Measurements from ENCODE around the gene PCSK2.

The PCSK2 gene

GRCh38 chr20:17436664-17437063, 209.8 kb downstream of the PCSK2 start:
- Mint-ChIP-seq H3K36me3 (no peaks in the 10 kb centered on the region), H3K4me3 (no peak overlapping the region), H3K4me1 (peaks cover 5% of the 10 kb centered on the region), H3K9me3 (peaks cover 6% of the 10 kb centered on the region), H3K27ac (no peak overlapping the region), H3K27me3 (peaks cover 7% of the 10 kb centered on the region)

GRCh38 chr20:17437251-17437650, 210.4 kb downstream of the PCSK2 start:
- peaks cover 5% of the 10 kb centered on the region for H3K27me3 Mint-ChIP-seq
- H3K36me3 Mint-ChIP-seq, result no peaks in the 10 kb centered on the region
- H3K9me3 Mint-ChIP-seq, result peaks cover 8% of the 10 kb centered on the region
- no peak overlapping the region for H3K4me3 Mint-ChIP-seq
- no peak overlapping the region for H3K27ac Mint-ChIP-seq
- no peaks in the 10 kb centered on the region for H3K4me1 Mint-ChIP-seq

- Mint-ChIP-seq H3K36me3 (no peaks in the 10 kb centered on the region), H3K4me1 (no peaks in the 10 kb centered on the region), H3K27ac (no peak overlapping the region), H3K9me3 (peaks cover 8% of the 10 kb centered on the region), H3K27me3 (peaks cover 7% of the 10 kb centered on the region), H3K4me3 (no peak overlapping the region)
These were observed 211.7 kb downstream of the PCSK2 start for GRCh38 chr20:17438436-17439039.

GRCh38 chr20:17439616-17440296, 212.9 kb downstream of the PCSK2 start:
- Mint-ChIP-seq H3K36me3 (no peaks in the 10 kb centered on the region), H3K4me3 (no peak overlapping the region), H3K9me3 (peaks cover 8% of the 10 kb centered on the region), H3K27ac (no peak overlapping the region), H3K27me3 (peaks cover 7% of the 10 kb centered on the region), H3K4me1 (no peaks in the 10 kb centered on the region)

GRCh38 chr20:17441745-17442144, 214.9 kb downstream of the PCSK2 start:
- peaks cover 7% of the 10 kb centered on the region for H3K27me3 Mint-ChIP-seq
- no peaks in the 10 kb centered on the region for H3K4me1 Mint-ChIP-seq
- no peak overlapping the region for H3K4me3 Mint-ChIP-seq
- H3K9me3 Mint-ChIP-seq, result peaks cover 8% of the 10 kb centered on the region
- H3K27ac Mint-ChIP-seq, result no peak overlapping the region
- no peaks in the 10 kb centered on the region for H3K36me3 Mint-ChIP-seq

GRCh38 chr20:17442588-17442987, 215.7 kb downstream of the PCSK2 start:
- H3K36me3 Mint-ChIP-seq, result no peaks in the 10 kb centered on the region
- H3K4me3 Mint-ChIP-seq, result no peak overlapping the region
- H3K9me3 Mint-ChIP-seq, result peaks cover 8% of the 10 kb centered on the region
- no peaks in the 10 kb centered on the region for H3K4me1 Mint-ChIP-seq
- peaks cover 7% of the 10 kb centered on the region for H3K27me3 Mint-ChIP-seq
- H3K27ac Mint-ChIP-seq, result no peak overlapping the region

- no peaks in the 10 kb centered on the region for H3K36me3 Mint-ChIP-seq
- no peak overlapping the region for H3K4me3 Mint-ChIP-seq
- H3K27me3 Mint-ChIP-seq, result peaks cover 7% of the 10 kb centered on the region
These were observed 216.5 kb downstream of the PCSK2 start for GRCh38 chr20:17443131-17443858.

GRCh38 chr20:17444091-17444490, 217.3 kb downstream of the PCSK2 start:
- Mint-ChIP-seq H3K27me3 (peaks cover 7% of the 10 kb centered on the region), H3K4me1 (no peaks in the 10 kb centered on the region), H3K9me3 (peaks cover 8% of the 10 kb centered on the region), H3K36me3 (no peaks in the 10 kb centered on the region), H3K4me3 (no peak overlapping the region), H3K27ac (no peak overlapping the region)

More at GRCh38 chr20:17443131-17443858, 216.5 kb downstream of the PCSK2 start:
- Mint-ChIP-seq H3K27ac (no peak overlapping the region), H3K4me1 (no peaks in the 10 kb centered on the region), H3K9me3 (peaks cover 8% of the 10 kb centered on the region)

- H3K4me3 Mint-ChIP-seq, result no peak overlapping the region
- H3K27me3 Mint-ChIP-seq, result peaks cover 8% of the 10 kb centered on the region
- no peaks in the 10 kb centered on the region for H3K4me1 Mint-ChIP-seq
- H3K9me3 Mint-ChIP-seq, result peaks cover 8% of the 10 kb centered on the region
- H3K36me3 Mint-ChIP-seq, result no peaks in the 10 kb centered on the region
- no peak overlapping the region for H3K27ac Mint-ChIP-seq
These were observed 218.7 kb downstream of the PCSK2 start for GRCh38 chr20:17445543-17445942.

GRCh38 chr20:17446171-17446570, 219.3 kb downstream of the PCSK2 start:
- H3K4me3 Mint-ChIP-seq, result no peak overlapping the region
- H3K36me3 Mint-ChIP-seq, result no peaks in the 10 kb centered on the region
- peaks cover 8% of the 10 kb centered on the region for H3K27me3 Mint-ChIP-seq
- H3K9me3 Mint-ChIP-seq, result peaks cover 7% of the 10 kb centered on the region
- no peaks in the 10 kb centered on the region for H3K4me1 Mint-ChIP-seq
- H3K27ac Mint-ChIP-seq, result no peak overlapping the region

- no peak overlapping the region for H3K4me3 Mint-ChIP-seq
- no peaks in the 10 kb centered on the region for H3K4me1 Mint-ChIP-seq
- no peak overlapping the region for H3K27ac Mint-ChIP-seq
- H3K27me3 Mint-ChIP-seq, result peaks cover 9% of the 10 kb centered on the region
- H3K9me3 Mint-ChIP-seq, result no peaks in the 10 kb centered on the region
- H3K36me3 Mint-ChIP-seq, result no peaks in the 10 kb centered on the region
These were observed 221.2 kb downstream of the PCSK2 start for GRCh38 chr20:17448071-17448470.

- Mint-ChIP-seq H3K27ac (no peak overlapping the region), H3K4me1 (no peaks in the 10 kb centered on the region), H3K4me3 (no peak overlapping the region), H3K36me3 (no peaks in the 10 kb centered on the region), H3K9me3 (no peaks in the 10 kb centered on the region), H3K27me3 (peaks cover 11% of the 10 kb centered on the region)
These were observed 222.2 kb downstream of the PCSK2 start for GRCh38 chr20:17449031-17449430.

GRCh38 chr20:17452441-17452840, 225.6 kb downstream of the PCSK2 start:
- Mint-ChIP-seq H3K9me3 (no peaks in the 10 kb centered on the region), H3K27ac (no peak overlapping the region), H3K36me3 (no peaks in the 10 kb centered on the region), H3K27me3 (peaks cover 14% of the 10 kb centered on the region), H3K4me1 (no peaks in the 10 kb centered on the region), H3K4me3 (no peak overlapping the region)

GRCh38 chr20:17453592-17453991, 226.8 kb downstream of the PCSK2 start:
- Mint-ChIP-seq H3K4me3 (no peak overlapping the region), H3K9me3 (no peaks in the 10 kb centered on the region), H3K36me3 (no peaks in the 10 kb centered on the region), H3K27me3 (peaks cover 14% of the 10 kb centered on the region), H3K27ac (no peak overlapping the region), H3K4me1 (no peaks in the 10 kb centered on the region)

- Mint-ChIP-seq H3K9me3 (no peaks in the 10 kb centered on the region), H3K36me3 (no peaks in the 10 kb centered on the region), H3K27ac (peak overlapping the region; percentile 35), H3K4me3 (no peak overlapping the region), H3K4me1 (peaks cover 6% of the 10 kb centered on the region), H3K27me3 (peaks cover 11% of the 10 kb centered on the region)
These were observed 229.4 kb downstream of the PCSK2 start for GRCh38 chr20:17456279-17456678.

GRCh38 chr20:17457079-17457478, 230.2 kb downstream of the PCSK2 start:
- H3K36me3 Mint-ChIP-seq, result no peaks in the 10 kb centered on the region
- no peaks in the 10 kb centered on the region for H3K9me3 Mint-ChIP-seq
- peaks cover 6% of the 10 kb centered on the region for H3K4me1 Mint-ChIP-seq
- H3K4me3 Mint-ChIP-seq, result no peak overlapping the region
- peaks cover 8% of the 10 kb centered on the region for H3K27me3 Mint-ChIP-seq
- no peak overlapping the region for H3K27ac Mint-ChIP-seq

All from activated naive CD4-positive, alpha-beta T cell treated with anti-CD3 and anti-CD28 coated beads, Interleukin-2, amount 50 U/mL, for 24 hours (primary cell).